HG03565 (cell line): ENCODE data around the gene NFATC1.

Experiments
- ATAC-seq: cut with Tn5 transposase; IDR thresholded peaks from one replicate; pipeline ENCODE4 v1.9.1; 2021; ENCODE audit warnings: mild to moderate bottlenecking, moderate library complexity; ENCODE audit not compliant: unreplicated experiment

Gene NFATC1

GRCh38 chr18:79438898-79439627, 43.3 kb downstream of the NFATC1 start:
- ATAC-seq, result no peak

- no peak for ATAC-seq
These were observed 43.9 kb downstream of the NFATC1 start for GRCh38 chr18:79439628-79440023.

- ATAC-seq, result no peak
These were observed 44.8 kb downstream of the NFATC1 start for GRCh38 chr18:79440316-79441110.

GRCh38 chr18:79441420-79441819, 45.7 kb downstream of the NFATC1 start:
- no peak for ATAC-seq

- peak; percentile 36 for ATAC-seq
These were observed 46.9 kb downstream of the NFATC1 start for GRCh38 chr18:79442508-79443221.

- ATAC-seq, result no peak
These were observed 49.5 kb downstream of the NFATC1 start for GRCh38 chr18:79445221-79445620.

- no peak for ATAC-seq
These were observed 50.2 kb downstream of the NFATC1 start for GRCh38 chr18:79445696-79446561.

- ATAC-seq, result no peak
These were observed 51.2 kb downstream of the NFATC1 start for GRCh38 chr18:79446931-79447330.

GRCh38 chr18:79447703-79448367, 52.1 kb downstream of the NFATC1 start:
- ATAC-seq, result no peak

- ATAC-seq, result no peak
These were observed 52.9 kb downstream of the NFATC1 start for GRCh38 chr18:79448621-79449020.

GRCh38 chr18:79449551-79450288, 54.0 kb downstream of the NFATC1 start:
- no peak for ATAC-seq

- no peak for ATAC-seq
These were observed 54.8 kb downstream of the NFATC1 start for GRCh38 chr18:79450289-79451080.

- no peak for ATAC-seq
These were observed 55.8 kb downstream of the NFATC1 start for GRCh38 chr18:79451237-79452125.

GRCh38 chr18:79452190-79452990, 56.7 kb downstream of the NFATC1 start:
- no peak for ATAC-seq

GRCh38 chr18:79452991-79453645, 57.4 kb downstream of the NFATC1 start:
- no peak for ATAC-seq
